Heart right ventricle (tissue), 16 donors: ENCODE results near the gene PSAT1. TPM values are rescaled to one million over a fixed set of nuclear protein-coding genes. Genes with fewer than 3 reads are reported as not detected.

Source experiments
- ATAC-seq, 8 donors: fragments of 200-7000 bp; cut with Tn5 transposase; one replicate each; pipeline ENCODE4 v1.9.1; 2020; ENCODE audit warnings: mild to moderate bottlenecking in 8 of 8, moderate library complexity in 8 of 8, moderate number of reproducible peaks in 1 of 8
- DNase-seq, 2 donors: peaks; one replicate each; pipeline ENCODE4 v3.0.0-alpha.2; 2020
- H3K27ac ChIP-seq, 10 donors: fragments of 200-600 bp; sonication (generic) in 2 of 10; one replicate each; pipeline versions ENCODE4 v1.5.0 to v1.8.0; 2020 to 2022; ENCODE audit warnings: mild to moderate bottlenecking in 3 of 10
- H3K27me3 ChIP-seq, 7 donors: fragments of 200-600 bp; one replicate each; pipeline ENCODE4 v1.8.0; 2021 to 2022; ENCODE audit warnings: mild to moderate bottlenecking in 2 of 7
- H3K36me3 ChIP-seq, 9 donors: fragments of 200-600 bp; sonication (generic) in 1 of 9; one replicate each; pipeline versions ENCODE4 v1.5.0 to v1.8.0; 2020 to 2022; ENCODE audit warnings: mild to moderate bottlenecking in 2 of 9
- H3K4me1 ChIP-seq, 9 donors: fragments of 200-600 bp; sonication (generic) in 1 of 9; one replicate each; pipeline versions ENCODE4 v1.5.0 to v1.8.0; 2020 to 2022; ENCODE audit warnings: mild to moderate bottlenecking in 4 of 9
- H3K4me3 ChIP-seq, 10 donors: fragments of 200-600 bp; sonication (generic) in 2 of 10; one replicate each; pipeline versions ENCODE4 v1.5.0 to v1.8.0; 2020 to 2022; ENCODE audit warnings: mild to moderate bottlenecking in 7 of 10, moderate library complexity in 2 of 10
- H3K9me3 ChIP-seq, 11 donors: fragments of 200-600 bp in 10 of 11; sonication (generic) in 2 of 11; one replicate each; pipeline versions ENCODE4 v1.5.0 to v1.8.0; 2013 to 2022; ENCODE audit warnings: mild to moderate bottlenecking in 2 of 11, control low read depth in 1 of 11, moderate library complexity in 1 of 11
- WGBS, 2 donors: extraction: QIAGEN DNeasy Blood & Tissue Kit; methylation state at CpG; one replicate each; pipeline ENCODE4 v1.1.7; 2013; ENCODE audit warnings: inconsistent platforms in 1 of 2; 5-methylcytosine and 5-hydroxymethylcytosine counted together
- intact Hi-C, 10 donors: fragments of 100-400 bp; cut with DNase I; formaldehyde crosslinking; loops; one replicate each; pipeline versions ENCODE4 v1.11.1 to v1.14.2; 2022
- polyA plus RNA-seq, 2 donors: library from polyadenylated mRNA; stranded (reverse); fragments of 200-250 nt; gene quantifications; one replicate each; pipeline ENCODE4 v1.2.3, GENCODE V29; 2013
- total RNA-seq, 10 donors: library from RNA; stranded (reverse); fragmentation: NEBNext Ultra II Directional in 3 of 10; extraction: Animal tissue kit (Norgen Biotek cat#: 25700) in 3 of 10; gene quantifications; one replicate each; pipeline versions ENCODE4 v1.2.1 to v1.2.4, GENCODE V29; 2021 to 2023
- TF ChIP-seq, protein P1 (sequence below), 9 donors: fragments of 200-600 bp; sonication (generic) in 2 of 9; IDR thresholded peaks; one replicate each; pipeline versions ENCODE4 v1.5.0 to v1.8.0; 2021 to 2022; ENCODE audit warnings: antibody characterized with exemption in 9 of 9, mild to moderate bottlenecking in 5 of 9, moderate library complexity in 1 of 9
- donor health status: Arrhythmogenic right ventricular cardiomyopathy.
- donor health status: ischemic (EF 13 %, LVEDD 7.1; RV severe dilation, severe dysfunction).
- donor health status: healthy with polysubstance abuse.
- donor health status: DM: no; HTN: yes; CAD: no.
- donor health status: DM: no; HTN: no; CAD: no.
- donor health status: ischemic (EF 25% LVEDD 6.9; RV normal size, moderate dysfunction).
- donor health status: ischemic (EF 25% LVEDD 5.7; RV mildly dilated, moderate dysfunction).
- donor health status: healthy.
- donor health status: DM: yes; HTN: yes; CAD: no.
- donor health status: Ischemic cardiomyopathy.
- donor health status: ischemic (EF 35%, LVEDD 5.7; RV mildly dilated, moderate dysfunction).
- donor health status: nonischemic (EF 11% LVEDD 7.7; RV severe dilation, severe dysfunction).
- donor health status: DM: yes; HTN: yes; CAD: no.
- donor health status: PGD.
- donor health status: ischemic (EF 29% LVEDD 5.4; RV normal size, mild dysfunction).
- donor health status: nonischemic (EF 23%, LVEDD 6.1; RV moderate dilation, normal function).

The PSAT1 gene
- total and polyA plus RNA-seq, 12 donors, result 0.28 to 4.0 (median 0.56) TPM; not detected in 1

DNA sequence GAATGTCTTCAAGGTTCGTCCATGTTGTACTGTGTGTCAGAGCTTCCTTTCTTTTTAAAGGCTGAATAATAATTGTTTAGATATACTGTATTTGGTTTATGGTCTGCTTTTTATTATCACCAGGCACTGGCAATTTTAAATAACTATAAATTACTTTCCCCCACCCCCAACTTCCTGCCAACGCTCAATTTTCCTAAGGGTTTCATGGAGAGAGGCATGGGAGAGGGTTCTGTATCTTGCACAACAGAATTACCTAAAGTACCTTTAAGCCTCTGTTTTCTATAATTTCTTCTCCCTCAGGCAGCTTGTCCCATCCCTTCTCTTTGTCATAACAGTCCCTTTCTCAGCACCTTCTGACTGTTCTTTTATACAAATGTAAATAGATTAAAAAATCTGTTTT lies 10.4 kb downstream of the PSAT1 start:
- H3K36me3 ChIP-seq, result peaks cover 0 to 3% (median 0%) of the 10 kb centered on the region in 9 donors
- H3K27ac ChIP-seq, result no peak overlapping the region
- intact Hi-C loops, result no loop called here
- no peaks in the 10 kb centered on the region for H3K4me1 ChIP-seq
- H3K9me3 ChIP-seq, result no peaks in the 10 kb centered on the region
- H3K27me3 ChIP-seq, result peaks cover 0 to 4% (median 0%) of the 10 kb centered on the region in 7 donors
- TF ChIP-seq, protein P1, sequence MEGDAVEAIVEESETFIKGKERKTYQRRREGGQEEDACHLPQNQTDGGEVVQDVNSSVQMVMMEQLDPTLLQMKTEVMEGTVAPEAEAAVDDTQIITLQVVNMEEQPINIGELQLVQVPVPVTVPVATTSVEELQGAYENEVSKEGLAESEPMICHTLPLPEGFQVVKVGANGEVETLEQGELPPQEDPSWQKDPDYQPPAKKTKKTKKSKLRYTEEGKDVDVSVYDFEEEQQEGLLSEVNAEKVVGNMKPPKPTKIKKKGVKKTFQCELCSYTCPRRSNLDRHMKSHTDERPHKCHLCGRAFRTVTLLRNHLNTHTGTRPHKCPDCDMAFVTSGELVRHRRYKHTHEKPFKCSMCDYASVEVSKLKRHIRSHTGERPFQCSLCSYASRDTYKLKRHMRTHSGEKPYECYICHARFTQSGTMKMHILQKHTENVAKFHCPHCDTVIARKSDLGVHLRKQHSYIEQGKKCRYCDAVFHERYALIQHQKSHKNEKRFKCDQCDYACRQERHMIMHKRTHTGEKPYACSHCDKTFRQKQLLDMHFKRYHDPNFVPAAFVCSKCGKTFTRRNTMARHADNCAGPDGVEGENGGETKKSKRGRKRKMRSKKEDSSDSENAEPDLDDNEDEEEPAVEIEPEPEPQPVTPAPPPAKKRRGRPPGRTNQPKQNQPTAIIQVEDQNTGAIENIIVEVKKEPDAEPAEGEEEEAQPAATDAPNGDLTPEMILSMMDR (IDR thresholded peaks at IDR 0.05), result no peak
- H3K4me3 ChIP-seq, result no peak overlapping the region
- 82 to 84% methylated on average over 2 of the region's 2 CpGs for WGBS, 2 donors
- no peak for DNase-seq
- no peak for ATAC-seq

DNA sequence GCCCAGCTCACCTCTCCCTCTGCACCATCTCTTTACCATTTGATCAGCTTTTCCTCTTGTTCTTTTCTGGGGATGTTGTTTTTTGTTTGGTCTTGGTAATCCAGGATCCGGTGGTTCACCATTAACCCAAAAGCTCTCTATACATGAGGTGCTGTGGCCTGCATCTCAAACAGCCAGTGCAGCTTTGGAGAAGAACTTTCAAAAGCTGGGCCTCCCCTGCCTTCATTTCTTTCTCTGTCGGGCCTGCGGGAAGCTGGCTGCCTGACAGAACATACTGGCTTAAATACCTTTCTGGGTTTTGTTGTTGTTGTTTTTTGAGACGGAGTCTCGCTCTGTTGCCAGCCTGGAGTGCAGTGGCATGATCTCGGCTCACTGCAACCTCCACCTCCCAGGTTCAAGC lies 12.1 kb downstream of the PSAT1 start:
- DNase-seq (no peak), ATAC-seq (no peak)
- 78 to 96% methylated on average over 6 of the region's 6 CpGs for WGBS, 2 donors
- no peaks in the 10 kb centered on the region for H3K9me3 ChIP-seq
- no peaks in the 10 kb centered on the region for H3K4me1 ChIP-seq
- TF ChIP-seq, protein P1 (IDR thresholded peaks at IDR 0.05), result no peak
- peaks cover 0 to 3% (median 0%) of the 10 kb centered on the region in 9 donors for H3K36me3 ChIP-seq
- H3K27me3 ChIP-seq, result peaks cover 0 to 4% (median 0%) of the 10 kb centered on the region in 7 donors
- no peak overlapping the region for H3K27ac ChIP-seq
- intact Hi-C loops, result no loop called here
- no peak overlapping the region for H3K4me3 ChIP-seq

DNA sequence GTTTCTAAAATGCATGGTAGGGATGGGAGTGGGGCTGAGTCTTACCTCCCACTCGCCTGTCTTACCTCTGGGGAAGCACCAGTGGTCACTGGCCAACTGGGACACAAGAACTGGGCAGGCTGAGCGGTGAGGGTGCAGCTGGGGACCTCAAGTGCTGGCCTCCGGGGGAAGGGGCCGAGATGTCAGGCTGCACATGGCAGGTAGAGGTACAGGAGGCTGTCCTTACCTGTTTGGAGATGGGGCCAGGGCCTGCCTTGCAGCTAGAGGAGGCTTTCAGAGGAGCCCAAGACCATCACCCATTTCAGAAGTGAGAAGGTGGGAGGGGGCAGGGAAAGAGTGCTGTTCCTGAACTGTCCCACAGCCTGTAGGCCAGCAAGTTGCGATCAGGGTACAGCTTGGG lies 14.2 kb downstream of the PSAT1 start:
- H3K4me3 ChIP-seq, result no peak overlapping the region
- 94 to 95% methylated on average over 5 of the region's 5 CpGs for WGBS, 2 donors
- H3K4me1 ChIP-seq, result peaks cover 0 to 6% (median 0%) of the 10 kb centered on the region in 9 donors
- intact Hi-C loops, result no loop called here
- peaks cover 0 to 3% (median 0%) of the 10 kb centered on the region in 9 donors for H3K36me3 ChIP-seq
- no peaks in the 10 kb centered on the region for H3K27me3 ChIP-seq
- H3K9me3 ChIP-seq, result no peaks in the 10 kb centered on the region
- no peak for ATAC-seq
- TF ChIP-seq, protein P1 (IDR thresholded peaks at IDR 0.05), result no peak
- DNase-seq, result no peak
- H3K27ac ChIP-seq, result no peak overlapping the region

DNA sequence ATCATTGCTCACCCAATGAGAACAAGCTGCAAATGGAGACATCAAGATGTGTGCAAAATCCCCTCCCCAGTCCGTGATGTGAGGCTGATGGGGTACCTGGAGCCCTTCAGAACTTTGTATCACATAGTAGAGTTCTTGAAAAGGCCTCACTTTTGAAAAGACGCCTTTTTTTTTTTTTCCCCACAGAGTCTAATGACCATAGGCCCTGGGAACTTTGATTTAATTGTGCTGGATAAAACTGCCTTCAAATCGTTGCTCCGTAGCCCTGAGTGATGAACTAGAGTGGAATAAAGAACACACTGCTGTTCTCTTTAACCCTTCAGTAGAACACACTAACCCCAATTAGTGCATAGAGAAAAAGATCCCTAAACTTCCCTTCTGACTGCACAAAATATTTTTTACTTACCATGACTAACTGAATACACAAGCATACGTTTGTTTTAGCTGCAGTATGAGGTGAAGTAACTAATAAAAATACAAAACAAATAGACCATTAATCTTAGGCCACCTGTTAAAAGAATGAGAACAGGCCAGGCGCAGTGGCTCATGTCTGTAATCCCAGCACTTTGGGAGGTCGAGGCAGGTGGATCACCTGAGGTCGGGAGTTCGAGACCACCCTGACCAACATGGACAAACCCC lies 15.1 kb downstream of the PSAT1 start:
- Histone ChIP-seq H3K4me1 (peaks cover 0 to 6% (median 0%) of the 10 kb centered on the region in 9 donors), H3K27ac (no peak overlapping the region), H3K9me3 (no peaks in the 10 kb centered on the region), H3K36me3 (peaks cover 0 to 3% (median 0%) of the 10 kb centered on the region in 9 donors), H3K4me3 (no peak overlapping the region), H3K27me3 (no peaks in the 10 kb centered on the region)
- no peak for ATAC-seq
- 65 to 87% methylated on average over 9 of the region's 9 CpGs for WGBS, 2 donors
- no peak for DNase-seq
- TF ChIP-seq, protein P1 (IDR thresholded peaks at IDR 0.05), result no peak
- intact Hi-C loops, result no loop called here
